Liver (tissue), 9 donors: ENCODE data around the gene DLX6. TPM values are rescaled to one million over a fixed set of nuclear protein-coding genes. Genes with fewer than 3 reads are reported as not detected.

Experiments used
- DNase-seq: peaks from one replicate; pipeline ENCODE4 v3.0.0-alpha.2; 2017; ENCODE audit warnings: low spot score
- H3K27ac ChIP-seq, 2 donors: one replicate each; pipeline ENCODE4 v1.7.0; 2013; ENCODE audit warnings: inconsistent platforms in 2 of 2, low read length in 2 of 2, control low read depth in 1 of 2, low read depth in 1 of 2, mild to moderate bottlenecking in 1 of 2
- H3K27me3 ChIP-seq, 4 donors: one replicate each; pipeline versions ENCODE4 v1.6.1 to v1.7.0; 2013; ENCODE audit warnings: low read length in 3 of 4, inconsistent platforms in 1 of 4, mild to moderate bottlenecking in 1 of 4, moderate library complexity in 1 of 4; ENCODE audit not compliant: control insufficient read depth in 4 of 4, insufficient read depth in 4 of 4
- H3K36me3 ChIP-seq, 4 donors: one replicate each; pipeline versions ENCODE4 v1.6.1 to v1.7.0; 2013; ENCODE audit warnings: low read length in 3 of 4, mild to moderate bottlenecking in 3 of 4, low read depth in 1 of 4, moderate library complexity in 1 of 4; ENCODE audit not compliant: control insufficient read depth in 4 of 4, insufficient read depth in 3 of 4
- H3K4me1 ChIP-seq, 4 donors: one replicate each; pipeline versions ENCODE4 v1.6.1 to v1.7.0; 2013; ENCODE audit warnings: low read length in 3 of 4, mild to moderate bottlenecking in 3 of 4, moderate library complexity in 1 of 4; ENCODE audit not compliant: control insufficient read depth in 4 of 4, insufficient read depth in 4 of 4
- H3K4me3 ChIP-seq, 3 donors: one replicate each; pipeline versions ENCODE4 v1.6.1 to v1.7.0; 2013; ENCODE audit warnings: low read length in 3 of 3, control low read depth in 1 of 3, low read depth in 1 of 3, mild to moderate bottlenecking in 1 of 3
- H3K9ac ChIP-seq, 2 donors: one replicate each; pipeline ENCODE4 v1.7.0; 2013; ENCODE audit warnings: low read length in 2 of 2, mild to moderate bottlenecking in 2 of 2, moderate library complexity in 2 of 2, control low read depth in 1 of 2, low read depth in 1 of 2
- H3K9me3 ChIP-seq, 4 donors: one replicate each; pipeline versions ENCODE4 v1.6.1 to v1.7.0; 2013; ENCODE audit warnings: low read length in 3 of 4; ENCODE audit not compliant: control insufficient read depth in 4 of 4
- ATF3 ChIP-seq: IDR thresholded peaks from 2 replicates; pipeline ENCODE4 v1.6.1; 2016; ENCODE audit warnings: antibody characterized with exemption
- CTCF ChIP-seq: fragments of 150-350 bp; IDR thresholded peaks from 2 replicates; pipeline ENCODE4 v1.5.1; 2017; ENCODE audit warnings: improper control_type of control experiment, low read depth, low read length; ENCODE audit not compliant: missing input control
- EGR1 ChIP-seq, 2 donors: IDR thresholded peaks; 2 replicates each; pipeline ENCODE4 v1.6.1; 2016 to 2018; ENCODE audit warnings: antibody characterized with exemption in 2 of 2, low read depth in 2 of 2
- FOXA1 ChIP-seq: IDR thresholded peaks from 2 replicates; pipeline ENCODE4 v1.6.1; 2016; ENCODE audit warnings: antibody characterized with exemption
- FOXA2 ChIP-seq: IDR thresholded peaks from 2 replicates; pipeline ENCODE4 v1.6.1; 2016; ENCODE audit warnings: antibody characterized with exemption
- GABPA ChIP-seq, 2 donors: IDR thresholded peaks in 1 of 2; conservative IDR thresholded peaks in 1 of 2; 2 replicates each; pipeline ENCODE4 v1.6.1; 2016; ENCODE audit warnings: antibody characterized with exemption in 2 of 2, mild to moderate bottlenecking in 1 of 2, moderate library complexity in 1 of 2
- HNF4A ChIP-seq, 2 donors: conservative IDR thresholded peaks; 2 replicates each; pipeline ENCODE4 v1.6.1; 2016; ENCODE audit warnings: antibody characterized with exemption in 2 of 2, mild to moderate bottlenecking in 2 of 2
- HNF4G ChIP-seq: IDR thresholded peaks from 2 replicates; pipeline ENCODE4 v1.6.1; 2016; ENCODE audit warnings: antibody characterized with exemption
- JUND ChIP-seq, 2 donors: IDR thresholded peaks; 2 replicates each; pipeline ENCODE4 v1.6.1; 2016; ENCODE audit warnings: antibody characterized with exemption in 2 of 2
- MAX ChIP-seq: IDR thresholded peaks from 2 replicates; pipeline ENCODE4 v1.6.1; 2016; ENCODE audit warnings: antibody characterized with exemption
- NR2F2 ChIP-seq: IDR thresholded peaks from 2 replicates; pipeline ENCODE4 v1.6.1; 2016; ENCODE audit warnings: antibody characterized with exemption
- RAD21 ChIP-seq, 2 donors: IDR thresholded peaks; 2 replicates each; pipeline ENCODE4 v1.6.1; 2016; ENCODE audit warnings: antibody characterized with exemption in 2 of 2, mild to moderate bottlenecking in 2 of 2
- REST ChIP-seq: IDR thresholded peaks from 2 replicates; pipeline ENCODE4 v1.6.1; 2016; ENCODE audit warnings: antibody characterized with exemption, mild to moderate bottlenecking
- RXRA ChIP-seq, 2 donors: IDR thresholded peaks; 2 replicates each; pipeline ENCODE4 v1.6.1; 2017 to 2018; ENCODE audit warnings: antibody characterized with exemption in 2 of 2, mild to moderate bottlenecking in 1 of 2
- SP1 ChIP-seq: IDR thresholded peaks from 2 replicates; pipeline ENCODE4 v1.6.1; 2018; ENCODE audit warnings: antibody characterized with exemption, mild to moderate bottlenecking
- TAF1 ChIP-seq: conservative IDR thresholded peaks from 2 replicates; pipeline ENCODE4 v1.6.1; 2016; ENCODE audit warnings: antibody characterized with exemption, mild to moderate bottlenecking
- YY1 ChIP-seq: IDR thresholded peaks from 2 replicates; pipeline ENCODE4 v1.6.1; 2016; ENCODE audit warnings: antibody characterized with exemption, mild to moderate bottlenecking
- ZBTB33 ChIP-seq: IDR thresholded peaks from 2 replicates; pipeline ENCODE4 v1.6.1; 2016; ENCODE audit warnings: antibody characterized with exemption
- WGBS: extraction: QIAGEN DNeasy Blood & Tissue Kit; methylation state at CpG from one replicate; pipeline ENCODE4 v1.1.7; 2013; 5-methylcytosine and 5-hydroxymethylcytosine counted together
- polyA plus RNA-seq, 2 donors: library from polyadenylated mRNA; stranded (reverse) in 1 of 2; unstranded in 1 of 2; fragments of 200-250 nt in 1 of 2; fragments of >200 nt in 1 of 2; fragmentation: Nextera tagmentation in 1 of 2; extraction: Ambion mirVana in 1 of 2; gene quantifications; one replicate each; pipeline versions ENCODE4 v1.2.1 to v1.2.3, GENCODE V29; 2013 to 2015
- total RNA-seq, 2 donors: library from RNA; depleted of rRNA; stranded (reverse); fragments of >200 nt; gene quantifications; one replicate each; pipeline ENCODE4 v1.2.3, GENCODE V29; 2014
- donor health status: healthy.
- donor health status: healthy.
- donor health status: healthy.
- donor health status: healthy.
- donor health status: healthy.

Gene DLX6
- total and polyA plus RNA-seq, 4 donors, result not detected

- 6% methylated on average over 14 of the region's 14 CpGs for WGBS
- no peak overlapping the region for H3K4me3 ChIP-seq
- H3K9ac ChIP-seq, result no peak overlapping the region
- H3K27me3 ChIP-seq, result peaks cover 7 to 52% (median 28%) of the 10 kb centered on the region in 4 donors
- H3K4me1 ChIP-seq, result peaks cover 0 to under 1% (median 0%) of the 10 kb centered on the region in 4 donors
- no peak for DNase-seq
- H3K27ac ChIP-seq, result no peak overlapping the region
- H3K9me3 ChIP-seq, result peaks cover 0 to 7% (median 0%) of the 10 kb centered on the region in 4 donors
- no peaks in the 10 kb centered on the region for H3K36me3 ChIP-seq
- TF ChIP-seq MAX (no peak), EGR1 (IDR thresholded peaks at IDR 0.05; ENCODE audit: low read depth in 2 of 2) (no peak), TAF1 (no peak), REST (no peak), RAD21 (IDR thresholded peaks at IDR 0.05) (no peak)
Measured at GRCh38 chr7:96998744-96999143, 6.6 kb upstream of the DLX6 start.

GRCh38 chr7:97001221-97001620, 4.1 kb upstream of the DLX6 start:
- 14% methylated on average over 3 of the region's 3 CpGs for WGBS
- H3K4me3 ChIP-seq, result no peak overlapping the region
- H3K27ac ChIP-seq, result no peak overlapping the region
- peaks cover 0 to 11% (median 7%) of the 10 kb centered on the region in 4 donors for H3K4me1 ChIP-seq
- no peaks in the 10 kb centered on the region for H3K36me3 ChIP-seq
- no peak overlapping the region for H3K9ac ChIP-seq
- no peak for DNase-seq
- H3K27me3 ChIP-seq, result peaks cover 5 to 58% (median 31%) of the 10 kb centered on the region in 4 donors
- TF ChIP-seq ATF3, result no peak
- H3K9me3 ChIP-seq, result peaks cover 0 to 7% (median under 1%) of the 10 kb centered on the region in 4 donors

- Histone ChIP-seq H3K4me3 (no peak overlapping the region), H3K4me1 (peaks cover 6 to 18% (median 11%) of the 10 kb centered on the region in 4 donors), H3K27ac (no peak overlapping the region), H3K36me3 (no peaks in the 10 kb centered on the region), H3K9ac (no peak overlapping the region), H3K27me3 (peaks cover 7 to 58% (median 32%) of the 10 kb centered on the region in 4 donors), H3K9me3 (peaks cover 0 to 7% (median under 1%) of the 10 kb centered on the region in 4 donors)
- DNase-seq, result peak; percentile 14
- 34% methylated on average over 39 of the region's 39 CpGs for WGBS
- TF ChIP-seq NR2F2, result no peak
- TF ChIP-seq RAD21 (IDR thresholded peaks at IDR 0.05), result no peak
- no peak for TF ChIP-seq YY1
- no peak for TF ChIP-seq MAX
- no peak for TF ChIP-seq EGR1 (IDR thresholded peaks at IDR 0.05; ENCODE audit: low read depth in 2 of 2)
- no peak for TF ChIP-seq JUND (IDR thresholded peaks at IDR 0.05)
- TF ChIP-seq FOXA2, result no peak
- no peak for TF ChIP-seq ZBTB33
- no peak for TF ChIP-seq FOXA1
- no peak for TF ChIP-seq GABPA (IDR thresholded peaks at IDR 0.05 in 1 of 2, conservative IDR thresholded peaks at IDR 0.05 in 1 of 2)
- TF ChIP-seq HNF4A (conservative IDR thresholded peaks at IDR 0.05), result no peak
- no peak for TF ChIP-seq SP1
- no peak for TF ChIP-seq ATF3
- TF ChIP-seq TAF1, result no peak
- no peak for TF ChIP-seq RXRA (IDR thresholded peaks at IDR 0.05)
- TF ChIP-seq HNF4G, result no peak
- no peak for TF ChIP-seq CTCF
Measured at GRCh38 chr7:97001656-97002554, 3.4 kb upstream of the DLX6 start.
